Muscle of leg (tissue), 11 donors: Measurements from ENCODE around the gene FNIP1. TPM values are rescaled to one million over a fixed set of nuclear protein-coding genes. Genes with fewer than 3 reads are reported as not detected.

Source experiments
- DNase-seq: peaks from one replicate; pipeline ENCODE4 v3.0.0; 2013
- H3K27ac ChIP-seq: one replicate; pipeline ENCODE4 v1.5.1; 2013; ENCODE audit warnings: mild to moderate bottlenecking, low read length, control low read depth
- H3K27me3 ChIP-seq: one replicate; pipeline ENCODE4 v1.6.1; 2013; ENCODE audit warnings: low read length; ENCODE audit not compliant: control insufficient read depth, insufficient read depth
- H3K36me3 ChIP-seq: one replicate; pipeline ENCODE4 v1.6.1; 2013; ENCODE audit warnings: low read length; ENCODE audit not compliant: control insufficient read depth, insufficient read depth
- H3K4me1 ChIP-seq: one replicate; pipeline ENCODE4 v1.6.1; 2013; ENCODE audit warnings: low read length; ENCODE audit not compliant: control insufficient read depth, insufficient read depth
- H3K4me3 ChIP-seq: one replicate; pipeline ENCODE4 v1.5.1; 2013; ENCODE audit warnings: low read length, control low read depth
- H3K9me3 ChIP-seq: replicated peaks from 2 replicates; pipeline ENCODE4 v1.6.1; 2013; ENCODE audit warnings: low read depth, low read length; ENCODE audit not compliant: control insufficient read depth
- WGBS: methylation state at CpG from one replicate; pipeline ENCODE4 v1.1.5; 2013; ENCODE audit warnings: missing lambda C conversion rate; ENCODE audit not compliant: insufficient coverage; 5-methylcytosine and 5-hydroxymethylcytosine counted together
- polyA plus RNA-seq, 8 donors: library from polyadenylated mRNA; unstranded; fragments of 120-200 nt; gene quantifications; one replicate each; pipeline versions ENCODE4 v1.2.1 to v1.2.3, GENCODE V29; 2013; ENCODE audit warnings: inconsistent platforms in 1 of 8, low replicate concordance in 1 of 8; ENCODE audit not compliant: insufficient read length in 8 of 8, insufficient read depth in 1 of 8
- total RNA-seq: library from RNA; stranded (reverse); fragments of 120-200 nt; gene quantifications from one replicate; pipeline ENCODE4 v1.2.4, GENCODE V29; 2013

The FNIP1 gene
- total and polyA plus RNA-seq, 9 donors = 10.4 to 26.5 (median 12.0) TPM

DNA sequence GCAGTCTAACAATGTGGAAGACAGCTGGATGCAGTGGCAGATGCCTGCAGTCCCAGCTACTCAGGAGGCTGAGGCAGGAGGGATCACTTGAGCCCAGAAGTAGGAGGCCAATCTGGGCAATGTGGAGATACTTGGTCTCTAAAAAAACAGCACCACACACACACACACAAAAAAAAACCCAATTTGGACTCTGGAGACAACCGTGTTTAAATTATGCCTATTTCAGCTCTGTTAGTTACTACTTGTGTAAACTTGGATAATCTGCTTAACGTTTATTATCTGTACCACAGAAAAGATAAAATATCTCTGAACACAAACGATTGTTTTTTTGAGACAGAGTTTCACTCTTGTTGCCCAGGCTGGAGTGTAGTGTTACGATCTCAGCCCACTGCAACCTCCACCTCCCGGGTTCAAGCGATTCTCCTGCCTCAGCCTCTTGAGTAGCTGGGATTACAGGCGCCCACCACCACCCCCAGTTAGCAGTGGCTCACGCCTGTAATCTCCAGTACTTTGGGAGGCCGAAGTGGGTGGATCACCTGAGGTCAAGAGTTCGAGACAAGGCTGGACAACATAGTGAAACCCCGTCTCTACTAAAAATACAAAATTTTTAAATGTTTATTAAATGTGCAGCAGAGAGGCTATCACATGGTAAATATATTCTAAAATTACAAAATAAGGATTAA, 179.5 kb downstream of the FNIP1 start:
- H3K4me3 ChIP-seq = no peak overlapping the region
- H3K9me3 ChIP-seq = no peaks in the 10 kb centered on the region
- no peaks in the 10 kb centered on the region for H3K4me1 ChIP-seq
- H3K36me3 ChIP-seq = no peaks in the 10 kb centered on the region
- no peak overlapping the region for H3K27ac ChIP-seq
- no peaks in the 10 kb centered on the region for H3K27me3 ChIP-seq
- no peak for DNase-seq
- WGBS = 96% methylated on average over 4 of the region's 11 CpGs

DNA sequence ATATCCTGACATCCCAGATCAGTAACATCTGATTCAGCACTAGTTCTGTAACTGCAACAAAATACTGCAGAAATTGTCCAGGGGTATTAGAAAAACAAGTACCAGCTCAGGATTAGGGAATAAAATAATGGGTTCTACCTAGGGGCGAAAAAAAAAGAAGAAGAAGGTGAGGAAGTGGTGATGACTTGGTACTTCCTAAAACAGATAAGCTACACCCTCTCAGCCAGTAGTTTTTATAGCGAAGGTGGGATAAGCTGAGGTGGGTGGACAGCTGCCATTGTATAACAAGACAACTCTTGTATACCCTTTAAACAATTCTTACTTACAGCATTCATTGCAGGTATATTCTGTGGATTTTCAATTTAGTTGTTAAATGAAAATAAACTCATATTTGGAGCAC, 180.9 kb downstream of the FNIP1 start:
- no peaks in the 10 kb centered on the region for H3K36me3 ChIP-seq
- DNase-seq = no peak
- H3K9me3 ChIP-seq = no peaks in the 10 kb centered on the region
- WGBS = no CpG with 5 or more reads among the region's 2 CpGs
- H3K4me3 ChIP-seq = no peak overlapping the region
- no peaks in the 10 kb centered on the region for H3K4me1 ChIP-seq
- H3K27me3 ChIP-seq = no peaks in the 10 kb centered on the region
- no peak overlapping the region for H3K27ac ChIP-seq

DNA sequence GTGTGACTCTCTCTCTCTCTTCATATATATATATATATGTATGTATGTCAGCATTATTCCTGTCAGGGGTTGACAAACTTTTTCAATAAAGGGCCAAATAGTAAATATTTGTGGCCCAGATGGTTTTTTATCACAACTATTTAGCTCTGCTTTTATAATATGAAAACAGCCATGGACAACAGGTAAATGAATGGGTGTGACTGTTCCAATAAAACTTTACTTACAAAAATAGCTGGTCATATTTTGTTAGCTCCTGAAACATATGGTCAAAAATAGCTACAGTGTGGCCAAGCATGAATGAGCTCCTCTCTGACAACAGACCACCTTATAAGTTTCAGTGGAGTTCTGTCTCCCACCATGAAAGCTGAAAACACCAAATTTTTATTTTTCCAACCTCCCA, 183.4 kb downstream of the FNIP1 start:
- no peak overlapping the region for H3K27ac ChIP-seq

DNA sequence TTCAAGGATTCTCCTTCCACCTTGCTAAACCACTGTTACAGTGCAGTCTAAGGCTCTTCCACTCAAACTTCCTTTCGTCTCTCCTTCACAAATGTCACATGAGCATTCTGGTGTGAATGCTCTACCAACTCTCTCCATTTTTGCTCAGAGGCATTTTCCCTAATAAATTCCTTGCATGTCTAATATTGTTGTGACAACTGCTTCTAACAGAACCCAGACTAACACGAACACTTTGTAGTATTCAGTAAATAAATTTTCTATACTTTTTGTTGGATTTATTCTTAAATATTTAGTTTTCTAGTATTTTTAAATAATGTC, 185.8 kb downstream of the FNIP1 start:
- Histone ChIP-seq H3K27me3 (no peaks in the 10 kb centered on the region), H3K36me3 (no peaks in the 10 kb centered on the region), H3K4me3 (no peak overlapping the region), H3K9me3 (no peaks in the 10 kb centered on the region), H3K27ac (no peak overlapping the region), H3K4me1 (no peaks in the 10 kb centered on the region)
- DNase-seq = no peak
- no CpG with 5 or more reads among the region's 2 CpGs for WGBS

More for the DNA sequence above, 183.4 kb downstream of the FNIP1 start:
- H3K9me3 ChIP-seq = no peaks in the 10 kb centered on the region
- H3K36me3 ChIP-seq = no peaks in the 10 kb centered on the region
- no peak overlapping the region for H3K4me3 ChIP-seq
- H3K27me3 ChIP-seq = no peaks in the 10 kb centered on the region
- no peak for DNase-seq
- no peaks in the 10 kb centered on the region for H3K4me1 ChIP-seq

DNA sequence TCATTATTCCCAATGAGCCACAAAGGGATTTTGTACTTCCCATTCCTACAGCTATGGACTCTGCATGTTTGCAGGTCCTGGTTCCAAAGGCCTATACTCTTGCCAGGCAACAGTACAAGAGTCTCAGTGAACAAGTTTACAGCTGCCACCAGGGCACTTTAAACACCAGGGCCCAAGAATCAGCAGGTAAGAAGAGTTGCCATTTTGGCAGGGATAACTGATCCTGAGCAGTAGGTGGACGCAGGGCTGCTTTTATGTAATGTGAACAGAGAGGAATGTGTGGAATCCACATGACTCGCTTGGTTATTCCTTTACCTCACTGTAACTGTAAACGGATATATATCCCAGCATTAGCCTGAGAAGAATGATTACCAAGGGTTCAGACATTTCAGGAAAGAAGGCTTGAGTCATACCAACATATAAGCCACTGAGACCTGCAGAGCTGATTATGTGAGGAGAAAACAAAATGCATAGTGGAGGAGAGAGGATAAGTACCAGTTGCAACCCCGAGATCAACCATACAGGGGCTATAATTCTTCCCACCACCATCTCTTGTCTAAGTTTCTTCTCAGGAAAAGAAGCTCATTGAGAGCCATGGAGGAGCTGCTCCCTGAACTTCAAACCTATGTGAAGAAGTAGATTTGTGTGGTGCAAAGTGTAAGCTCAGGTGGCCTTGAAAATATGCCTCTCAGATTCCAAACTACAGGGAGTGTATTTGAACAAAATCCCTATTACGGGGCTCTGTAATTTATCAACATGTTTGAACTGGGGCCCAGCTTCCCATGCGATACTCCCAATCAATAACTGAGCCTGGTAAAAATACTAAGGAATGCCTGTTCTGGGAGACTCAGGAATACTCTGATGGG, 186.4 kb downstream of the FNIP1 start:
- no peaks in the 10 kb centered on the region for H3K4me1 ChIP-seq
- no peaks in the 10 kb centered on the region for H3K27me3 ChIP-seq
- H3K9me3 ChIP-seq = no peaks in the 10 kb centered on the region
- H3K4me3 ChIP-seq = no peak overlapping the region
- DNase-seq = no peak
- H3K36me3 ChIP-seq = no peaks in the 10 kb centered on the region
- 100% methylated on average over 1 of the region's 6 CpGs for WGBS
- H3K27ac ChIP-seq = no peak overlapping the region

DNA sequence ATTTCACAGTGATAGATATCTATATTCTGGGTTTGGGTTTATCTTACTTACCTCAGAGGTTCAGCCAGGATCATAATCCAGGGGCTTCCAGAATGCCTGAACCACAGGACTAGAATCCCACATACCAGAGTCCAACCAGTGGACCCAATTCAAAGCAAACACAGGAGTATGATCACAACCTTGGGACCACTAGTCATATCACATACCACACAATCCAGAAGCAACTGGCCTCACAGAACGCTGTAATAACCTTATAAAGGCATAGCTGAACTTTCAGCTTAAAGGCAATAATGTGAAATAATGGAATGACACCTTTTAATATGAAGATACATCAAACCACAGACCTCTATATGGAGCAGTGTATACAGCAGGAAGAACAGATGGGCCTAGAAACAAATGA, 187.0 kb downstream of the FNIP1 start:
- H3K27me3 ChIP-seq = no peaks in the 10 kb centered on the region
- DNase-seq = no peak
- WGBS = no CpG with 5 or more reads among the region's 1 CpG
- no peak overlapping the region for H3K4me3 ChIP-seq
- H3K9me3 ChIP-seq = no peaks in the 10 kb centered on the region
- H3K36me3 ChIP-seq = no peaks in the 10 kb centered on the region
- H3K4me1 ChIP-seq = no peaks in the 10 kb centered on the region
- no peak overlapping the region for H3K27ac ChIP-seq

DNA sequence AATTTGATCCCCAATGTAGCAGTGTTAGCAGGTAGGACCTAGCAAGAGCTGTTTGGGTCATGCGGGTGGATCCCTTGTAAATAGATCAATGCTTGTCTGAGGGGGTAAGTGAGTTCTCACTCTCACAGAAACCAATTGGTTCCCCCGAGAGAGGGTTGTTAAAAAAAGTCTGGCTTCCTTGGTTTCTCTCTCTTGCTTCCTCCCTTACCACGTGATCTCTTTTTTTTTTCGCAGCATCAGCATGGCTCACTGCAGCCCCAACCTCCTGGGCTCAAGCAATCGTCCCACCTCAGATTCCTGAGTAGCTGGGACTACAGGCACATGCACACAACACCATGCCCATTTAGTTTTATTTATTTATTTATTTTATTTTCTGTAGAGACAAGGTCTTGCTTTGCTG, 188.2 kb downstream of the FNIP1 start:
- no peaks in the 10 kb centered on the region for H3K9me3 ChIP-seq
- no peak overlapping the region for H3K4me3 ChIP-seq
- H3K4me1 ChIP-seq = no peaks in the 10 kb centered on the region
- WGBS = no CpG with 5 or more reads among the region's 5 CpGs
- no peaks in the 10 kb centered on the region for H3K27me3 ChIP-seq
- no peaks in the 10 kb centered on the region for H3K36me3 ChIP-seq
- H3K27ac ChIP-seq = no peak overlapping the region
- no peak for DNase-seq

DNA sequence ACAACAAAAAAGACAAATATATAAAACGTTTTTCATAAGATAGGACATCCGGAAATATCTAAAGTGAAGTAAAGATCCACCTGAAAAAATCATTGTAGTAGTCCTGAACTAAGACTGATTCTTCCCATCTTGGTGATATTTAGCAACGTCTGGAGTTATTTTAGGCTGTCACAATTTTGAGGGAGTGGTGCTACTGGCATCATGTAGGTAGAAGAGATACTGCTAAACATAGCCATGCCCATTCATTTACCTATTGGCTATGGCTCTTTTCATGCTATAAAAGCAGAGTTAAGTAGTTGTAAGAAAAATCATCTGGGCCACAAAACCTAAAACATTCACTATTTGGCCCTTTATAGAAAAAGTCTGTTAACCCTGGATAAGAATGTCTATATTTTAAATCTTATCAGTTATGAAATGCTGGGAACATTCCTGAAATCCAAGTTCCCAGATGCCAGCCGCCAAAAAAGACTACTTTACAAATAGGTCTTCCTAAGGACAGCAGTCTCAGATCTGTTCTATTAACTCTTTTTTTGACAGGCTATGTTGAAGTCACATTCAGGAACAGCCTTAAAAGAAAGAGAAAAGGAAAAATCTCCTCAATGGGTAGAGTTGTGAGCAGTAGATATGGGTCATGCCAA, 188.8 kb downstream of the FNIP1 start:
- no peaks in the 10 kb centered on the region for H3K4me1 ChIP-seq
- no peaks in the 10 kb centered on the region for H3K9me3 ChIP-seq
- no CpG with 5 or more reads among the region's 4 CpGs for WGBS
- no peak for DNase-seq
- no peaks in the 10 kb centered on the region for H3K36me3 ChIP-seq
- no peaks in the 10 kb centered on the region for H3K27me3 ChIP-seq
- H3K4me3 ChIP-seq = no peak overlapping the region
- no peak overlapping the region for H3K27ac ChIP-seq

DNA sequence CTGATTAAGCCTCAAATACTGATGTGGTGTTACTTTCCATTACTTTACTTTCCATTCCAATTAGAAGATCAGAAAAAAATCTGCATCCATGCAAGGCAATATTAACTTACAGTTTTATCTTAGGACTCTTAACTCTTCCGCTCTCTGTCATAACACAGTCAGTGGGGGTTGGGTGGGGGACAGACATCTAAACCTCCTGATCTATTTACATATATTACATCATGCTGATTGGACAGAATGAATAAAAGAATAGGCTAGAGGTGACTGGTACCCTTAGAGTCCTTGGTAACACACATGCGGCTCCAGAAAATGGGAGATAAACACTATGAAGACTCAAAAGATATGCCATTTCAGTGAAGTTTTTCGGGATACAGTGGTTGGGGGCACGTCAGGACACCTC, 189.4 kb downstream of the FNIP1 start:
- Histone ChIP-seq H3K27me3 (no peaks in the 10 kb centered on the region), H3K36me3 (peaks cover 2% of the 10 kb centered on the region), H3K9me3 (no peaks in the 10 kb centered on the region), H3K4me1 (no peaks in the 10 kb centered on the region), H3K27ac (no peak overlapping the region), H3K4me3 (no peak overlapping the region)
- 100% methylated on average over 1 of the region's 4 CpGs for WGBS
- no peak for DNase-seq

DNA sequence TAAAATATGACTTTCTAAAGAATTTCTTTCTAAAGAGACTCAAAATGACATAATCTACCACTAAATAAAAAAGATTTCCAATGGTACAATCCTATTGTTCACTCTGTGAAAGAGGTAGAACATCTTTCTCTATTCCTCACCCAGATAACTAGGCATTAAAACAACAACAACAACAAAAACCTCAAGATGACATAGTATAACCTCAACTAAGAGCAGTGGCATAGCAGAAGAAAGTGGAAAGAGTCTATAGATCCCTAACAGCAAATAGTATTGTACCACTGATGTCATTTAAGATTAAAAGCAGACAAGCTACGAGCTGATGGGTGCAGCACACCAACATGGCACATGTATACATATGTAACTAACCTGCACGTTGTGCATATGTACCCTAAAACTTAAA, 191.7 kb downstream of the FNIP1 start:
- H3K9me3 ChIP-seq = no peaks in the 10 kb centered on the region
- peaks cover 3% of the 10 kb centered on the region for H3K36me3 ChIP-seq
- no peak overlapping the region for H3K4me3 ChIP-seq
- no peaks in the 10 kb centered on the region for H3K27me3 ChIP-seq
- no peak for DNase-seq
- no CpG with 5 or more reads among the region's 2 CpGs for WGBS
- no peak overlapping the region for H3K27ac ChIP-seq
- no peaks in the 10 kb centered on the region for H3K4me1 ChIP-seq
